Measurements from ENCODE around the gene PRSS27. TPM values are rescaled to one million over a fixed set of nuclear protein-coding genes. Genes with fewer than 3 reads are reported as not detected.
"Not testable (repeated sequence)": the region's sequence is repeated elsewhere in the genome, so short reads cannot be mapped to it uniquely, and the experiment has no call there.

The PRSS27 gene
- total RNA-seq, 2 experiments from 2014 or later: 1.5 to 1.7 TPM

DNA sequence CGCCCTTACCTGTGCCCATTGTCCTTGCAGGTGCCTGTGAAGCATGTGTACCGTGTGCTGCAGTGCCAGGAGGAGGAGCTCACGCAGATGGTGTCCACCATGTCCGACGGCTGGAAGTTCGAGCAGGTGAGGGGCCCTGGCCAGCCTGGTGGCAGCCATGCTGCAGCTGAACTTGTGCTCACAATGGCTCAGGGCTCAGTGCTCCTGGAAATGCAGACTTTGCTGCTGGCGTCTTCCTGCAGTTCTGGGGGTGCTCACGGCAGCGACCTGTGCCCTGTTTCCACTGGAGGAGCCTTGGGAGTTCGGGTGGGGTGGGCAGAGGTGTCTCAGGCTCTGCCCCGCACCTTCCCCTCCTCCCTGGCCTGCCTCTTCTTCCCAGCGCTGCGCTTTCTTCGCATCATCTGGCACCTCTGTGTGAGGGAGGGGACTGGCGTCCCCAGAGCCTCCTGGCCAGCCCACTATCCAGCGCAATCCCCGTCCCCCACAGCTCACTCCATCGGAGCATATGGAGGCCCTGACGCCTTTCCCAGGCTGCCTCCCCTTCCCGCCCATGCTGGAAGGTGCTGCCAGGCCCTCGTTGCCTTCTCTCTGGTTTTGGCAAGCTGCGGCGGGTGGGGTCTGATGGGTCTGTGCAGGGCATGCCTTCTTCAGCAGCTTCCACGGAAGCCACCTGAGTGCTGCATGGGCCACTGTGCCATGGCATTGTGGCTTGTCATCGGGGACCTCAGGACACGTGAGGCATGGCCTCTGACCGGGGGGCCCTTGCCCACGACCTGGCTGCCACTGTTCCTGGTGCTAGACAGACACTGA is 20.0 kb downstream of the PRSS27 start:
- CTCF ChIA-PET: interaction anchor here (1.1 to 1.4 kb wide), 2 partner anchors 16 to 46 kb away, joined by 3 read pairs; no protein-coding TSS in a partner anchor
- peaks cover 4% of the 10 kb centered on the region for H3K36me3 Mint-ChIP-seq (ENCODE audit: low read depth)

DNA sequence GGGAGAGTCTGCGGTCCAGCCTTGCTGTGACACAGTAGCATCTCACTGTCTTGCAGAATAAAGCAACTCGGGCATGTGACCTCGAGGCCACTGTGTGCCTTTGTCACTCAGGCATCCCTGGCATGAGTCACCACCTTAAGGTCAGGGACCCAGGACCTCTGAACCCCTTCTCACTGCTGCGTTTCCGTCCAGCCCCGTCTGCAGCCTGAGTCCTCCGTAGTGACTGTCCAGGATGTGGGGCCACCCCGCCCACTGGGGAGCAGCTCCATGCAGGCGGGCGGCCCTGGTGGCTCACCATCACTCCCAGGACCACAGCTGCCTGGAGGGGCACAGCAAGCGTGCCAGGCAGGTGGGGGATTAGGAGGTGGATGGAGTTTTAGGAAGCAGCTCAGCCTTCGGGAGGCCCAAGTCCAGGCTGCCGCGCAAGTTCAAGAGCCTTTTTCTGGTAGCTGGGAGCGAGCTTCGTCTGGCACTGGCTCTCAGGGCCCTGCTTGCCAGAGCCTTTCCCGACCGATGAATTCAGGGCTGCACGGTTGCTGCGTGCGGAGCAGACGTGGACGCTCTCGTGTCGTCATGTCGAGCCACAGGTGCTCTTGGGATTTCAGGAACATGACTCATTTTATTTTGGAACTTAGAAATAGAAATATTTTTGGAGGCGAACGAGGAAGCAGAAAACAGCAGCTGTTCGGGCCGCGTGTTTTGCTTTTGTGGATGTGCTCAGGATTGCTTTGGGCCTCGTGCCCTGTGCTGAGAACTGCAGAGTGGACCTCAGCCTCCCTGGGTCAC is 20.9 kb downstream of the PRSS27 start:
- Mint-ChIP-seq H3K4me3 (no peak overlapping the region), H3K36me3 (ENCODE audit: low read depth) (peaks cover 4% of the 10 kb centered on the region), H3K27ac (no peak overlapping the region), H3K27me3 (no peaks in the 10 kb centered on the region), H3K4me1 (no peaks in the 10 kb centered on the region), H3K9me3 (no peaks in the 10 kb centered on the region)
- DNase-seq: no peak
- ChIA-PET CTCF (interaction anchor here (1.0 to 1.4 kb wide), 3 partner anchors 17 to 47 kb away, joined by 3 to 4 read pairs (median 3); partner anchors contain the start of gene PRSS27), POLR2A (no interaction called here)

More for the DNA sequence above, 20.0 kb downstream of the PRSS27 start:
- H3K27ac Mint-ChIP-seq: no peak overlapping the region
- H3K4me3 Mint-ChIP-seq: no peak overlapping the region
- no peaks in the 10 kb centered on the region for H3K27me3 Mint-ChIP-seq
- DNase-seq: no peak
- H3K4me1 Mint-ChIP-seq: no peaks in the 10 kb centered on the region
- H3K9me3 Mint-ChIP-seq: no peaks in the 10 kb centered on the region
- POLR2A ChIA-PET: no interaction called here

DNA sequence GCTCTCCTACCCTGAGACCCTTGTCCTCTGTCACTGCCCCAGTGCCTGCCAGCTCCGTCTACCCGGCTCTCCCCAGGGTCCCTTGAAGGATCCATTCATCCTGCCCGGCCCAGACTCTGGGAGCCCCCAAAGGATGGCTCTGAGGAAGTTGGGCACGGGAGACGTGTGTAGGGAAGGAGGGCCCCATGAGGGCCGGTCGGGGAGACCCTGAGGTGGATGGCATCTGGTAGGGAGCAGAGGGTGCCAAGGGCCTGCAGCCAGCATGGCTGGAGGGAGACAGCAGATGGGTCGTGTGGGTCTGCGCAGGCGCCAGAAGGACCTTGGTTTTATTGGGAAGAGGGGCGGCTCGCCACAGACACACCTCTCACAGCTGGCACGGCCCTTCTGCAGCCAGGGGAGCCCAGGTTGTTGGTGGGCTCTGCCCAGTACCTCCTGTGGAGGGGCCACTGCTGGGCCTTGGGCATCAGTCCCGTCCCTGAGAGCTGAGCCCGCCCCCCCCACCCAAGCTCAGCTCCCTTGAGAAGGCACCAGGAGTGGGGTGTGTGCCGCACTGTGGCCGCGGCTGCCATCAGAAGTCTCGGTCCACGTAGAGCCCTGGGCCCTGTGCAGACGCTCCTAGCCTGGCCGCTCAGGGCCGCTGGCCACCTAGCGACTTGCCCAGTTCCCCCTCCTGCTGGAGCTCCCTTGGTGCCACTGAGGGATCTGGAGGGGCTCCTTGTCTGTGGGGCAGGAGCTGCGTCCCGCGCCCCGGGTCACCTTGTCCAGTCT is 21.7 kb downstream of the PRSS27 start:
- no peak overlapping the region for H3K4me3 Mint-ChIP-seq
- no peak for DNase-seq
- no peaks in the 10 kb centered on the region for H3K27me3 Mint-ChIP-seq
- H3K36me3 Mint-ChIP-seq (ENCODE audit: low read depth): peaks cover 4% of the 10 kb centered on the region
- no peak overlapping the region for H3K27ac Mint-ChIP-seq
- H3K4me1 Mint-ChIP-seq: peaks cover 2% of the 10 kb centered on the region
- POLR2A ChIA-PET: no interaction called here
- CTCF ChIA-PET: interaction anchor here (1.0 to 1.1 kb wide), 2 partner anchors 18 to 22 kb away, joined by 3 to 4 read pairs; partner anchors contain the start of gene PRSS27
- no peaks in the 10 kb centered on the region for H3K9me3 Mint-ChIP-seq

DNA sequence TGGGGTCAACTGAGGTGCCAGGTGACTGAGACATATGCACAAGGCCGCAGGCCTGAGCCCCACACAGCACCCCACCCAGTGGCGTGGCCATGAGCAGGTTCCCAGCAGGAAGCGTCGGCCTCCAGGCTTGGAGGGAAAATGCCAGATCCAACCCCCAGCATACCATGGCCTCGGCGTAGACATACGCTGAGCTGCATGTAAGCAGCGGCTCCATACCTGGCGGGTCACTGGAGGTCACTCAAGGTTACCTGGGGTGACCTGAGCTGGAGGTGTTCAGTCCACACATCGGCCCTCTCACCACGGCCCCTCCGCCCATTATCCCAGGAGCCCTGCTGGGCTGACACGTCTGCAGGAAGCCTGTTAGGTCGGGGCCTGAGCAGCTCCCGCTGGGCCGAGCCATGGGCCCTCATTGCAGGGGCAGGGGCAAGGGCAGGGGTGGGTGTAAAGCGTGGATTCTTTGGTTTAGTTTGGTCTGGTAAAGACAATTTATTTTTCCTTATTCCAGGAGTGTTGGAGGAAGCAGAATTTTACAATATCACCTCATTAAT is 22.5 kb downstream of the PRSS27 start:
- Mint-ChIP-seq H3K36me3 (ENCODE audit: low read depth) (peaks cover 4% of the 10 kb centered on the region), H3K4me1 (peaks cover 2% of the 10 kb centered on the region), H3K4me3 (no peak overlapping the region), H3K9me3 (no peaks in the 10 kb centered on the region), H3K27me3 (no peaks in the 10 kb centered on the region), H3K27ac (no peak overlapping the region)
- no peak for DNase-seq
- ChIA-PET POLR2A (no interaction called here), CTCF (no interaction called here)

DNA sequence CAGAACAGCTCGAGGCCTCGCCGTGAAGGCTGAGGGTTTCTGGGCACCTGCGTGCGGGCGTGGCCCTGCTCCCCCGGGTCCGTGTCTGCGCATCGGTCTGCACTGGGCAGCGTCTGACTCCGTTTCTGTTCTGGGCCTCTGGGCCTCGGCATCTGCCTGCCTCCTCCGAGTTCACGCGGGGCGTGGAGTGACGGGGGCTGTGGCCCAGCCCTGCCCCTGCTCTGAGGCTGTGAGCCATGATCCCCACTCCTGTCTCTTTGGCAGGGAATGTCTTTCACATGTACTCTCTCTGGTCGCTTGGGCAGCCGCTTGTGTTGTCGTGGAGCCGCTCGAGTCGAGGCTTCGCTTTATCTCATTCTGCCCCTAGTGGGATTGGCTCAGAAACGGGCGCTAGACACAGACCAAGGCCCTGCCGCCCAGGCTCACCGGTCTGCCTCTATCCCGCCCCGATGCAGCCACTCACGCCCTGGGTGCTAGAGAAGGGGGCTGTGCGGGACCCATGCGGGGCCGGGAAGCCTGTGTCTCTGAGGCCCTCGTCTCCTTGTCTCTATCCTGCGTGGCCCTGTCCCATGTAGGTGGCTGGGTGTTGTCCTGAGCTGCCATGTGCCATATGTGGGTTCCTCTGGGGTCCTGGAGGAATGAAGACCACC is 23.3 kb downstream of the PRSS27 start:
- H3K36me3 Mint-ChIP-seq (ENCODE audit: low read depth); POLR2A ChIA-PET; H3K9me3 Mint-ChIP-seq; H3K4me3 Mint-ChIP-seq; CTCF ChIA-PET; DNase-seq; H3K27ac Mint-ChIP-seq; H3K27me3 Mint-ChIP-seq; H3K4me1 Mint-ChIP-seq: not testable (repeated sequence)

DNA sequence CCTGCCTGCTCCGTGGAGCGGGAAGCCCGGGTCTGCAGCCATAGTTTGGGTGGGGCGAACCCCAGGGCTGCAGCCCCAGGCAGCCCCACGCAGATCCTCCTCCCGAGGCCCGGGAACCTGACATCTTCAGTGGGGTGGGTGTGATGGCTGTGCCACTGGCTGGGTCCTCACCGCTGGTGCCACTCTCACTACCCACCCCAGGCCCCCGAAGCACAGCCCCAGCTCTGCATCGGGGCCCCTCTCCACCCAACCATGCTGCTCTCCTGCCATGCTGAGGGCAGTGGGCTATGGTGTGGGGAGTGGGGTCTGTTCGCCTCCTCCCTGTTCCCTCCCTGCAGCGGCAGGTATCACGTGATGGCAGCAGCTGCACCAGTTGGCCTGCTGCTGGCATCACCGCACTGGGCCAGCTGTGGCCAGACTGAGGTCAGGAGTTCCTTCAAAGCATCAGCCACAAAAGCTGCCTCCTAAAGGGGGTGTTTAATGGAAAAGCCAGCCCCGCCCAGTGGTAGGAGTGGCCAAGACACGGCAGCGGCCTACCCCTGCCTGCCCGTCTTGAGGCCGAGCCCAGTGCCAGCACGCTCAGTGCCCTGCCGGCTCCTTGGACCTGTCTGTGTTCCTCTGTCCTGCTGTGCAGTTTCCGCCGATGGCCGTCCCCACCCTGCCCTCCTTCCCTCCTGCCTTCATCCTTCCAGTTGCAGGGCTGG is 26.9 kb downstream of the PRSS27 start:
- no peak for DNase-seq
- H3K27ac Mint-ChIP-seq: no peak overlapping the region
- ChIA-PET CTCF (no interaction called here), POLR2A (no interaction called here)
- H3K4me3 Mint-ChIP-seq: no peak overlapping the region
- H3K36me3 Mint-ChIP-seq (ENCODE audit: low read depth): peaks cover 7% of the 10 kb centered on the region
- peaks cover 4% of the 10 kb centered on the region for H3K4me1 Mint-ChIP-seq
- no peaks in the 10 kb centered on the region for H3K9me3 Mint-ChIP-seq
- no peaks in the 10 kb centered on the region for H3K27me3 Mint-ChIP-seq

DNA sequence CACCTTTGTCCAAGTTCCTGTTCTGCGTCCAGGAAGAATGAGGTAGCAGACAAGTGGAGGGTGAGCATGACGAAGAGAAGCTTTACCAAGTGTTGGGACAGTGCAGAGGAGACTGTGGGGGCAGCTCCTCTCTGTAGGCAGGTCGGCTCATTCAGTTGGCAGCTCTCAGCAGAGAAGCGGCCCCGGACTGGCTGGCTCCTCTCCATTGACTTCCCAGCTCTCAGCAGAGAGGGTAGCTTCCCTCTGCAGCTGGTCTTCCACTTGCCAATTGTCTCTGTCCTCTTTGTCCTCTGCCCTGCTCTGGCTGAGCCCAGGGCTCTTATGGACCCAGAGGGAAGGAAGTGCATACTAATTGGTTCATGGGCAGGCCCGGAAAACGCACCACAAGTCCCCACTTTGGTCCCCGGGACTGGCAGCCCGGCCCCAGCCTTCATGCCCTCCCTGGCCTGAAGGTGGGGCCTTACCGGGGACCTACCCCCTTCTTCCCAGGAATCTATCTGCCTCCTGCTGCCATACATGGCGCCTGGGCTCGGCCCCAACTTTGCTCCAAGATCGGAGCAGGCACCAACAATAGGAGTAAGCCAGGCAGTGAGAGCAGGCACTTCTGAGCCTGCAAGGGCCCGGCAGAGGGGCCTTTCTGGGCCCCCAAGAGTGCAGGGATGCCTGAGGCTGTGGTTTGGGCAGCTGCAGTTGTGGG is 27.6 kb downstream of the PRSS27 start:
- no peaks in the 10 kb centered on the region for H3K27me3 Mint-ChIP-seq
- POLR2A ChIA-PET: no interaction called here
- H3K4me1 Mint-ChIP-seq: peaks cover 10% of the 10 kb centered on the region
- no peak overlapping the region for H3K27ac Mint-ChIP-seq
- no peak for DNase-seq
- CTCF ChIA-PET: interaction anchor here (0.5 to 1.3 kb wide), 2 partner anchors 9 to 101 kb away, joined by 4 read pairs; no protein-coding TSS in a partner anchor
- H3K36me3 Mint-ChIP-seq (ENCODE audit: low read depth): peaks cover 7% of the 10 kb centered on the region
- H3K9me3 Mint-ChIP-seq: no peaks in the 10 kb centered on the region
- no peak overlapping the region for H3K4me3 Mint-ChIP-seq

DNA sequence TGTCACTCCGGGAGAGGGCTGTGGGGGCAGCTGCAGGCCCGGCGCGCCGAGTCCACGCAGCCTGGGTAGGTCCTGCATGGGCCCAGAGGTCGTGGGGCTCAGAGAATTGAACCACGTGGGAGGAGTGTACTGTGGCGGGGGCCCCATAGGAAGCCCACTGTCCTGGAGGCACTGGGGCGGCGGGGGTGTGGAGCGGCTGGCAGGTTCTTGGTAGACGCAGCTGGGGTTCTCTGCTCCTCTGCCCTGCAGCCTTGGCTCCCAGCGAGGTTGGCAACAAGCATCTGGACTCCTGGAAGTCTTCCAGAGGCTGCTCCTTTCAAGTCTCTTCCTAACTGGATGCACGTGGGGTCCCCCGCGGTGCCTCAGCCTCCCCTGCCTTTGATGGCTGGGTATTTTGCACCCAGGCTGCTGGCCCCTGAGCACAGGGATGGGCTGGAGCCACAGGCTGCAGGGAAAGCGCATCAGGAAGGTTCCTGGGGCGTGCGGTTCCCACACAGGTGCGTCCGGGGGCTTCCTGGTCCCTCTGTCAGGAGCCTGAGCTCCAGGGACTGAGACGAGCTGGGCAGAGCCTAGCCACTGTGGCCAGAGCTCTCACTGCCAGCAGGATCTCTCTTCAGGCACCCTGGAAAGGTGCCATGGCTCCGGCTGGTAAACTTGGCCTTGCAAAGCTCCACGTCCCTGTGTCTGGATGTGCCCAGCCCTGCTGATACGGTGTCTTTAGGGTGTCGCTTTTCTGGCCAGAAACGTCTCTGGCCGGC is 28.4 kb downstream of the PRSS27 start:
- Mint-ChIP-seq H3K4me3 (no peak overlapping the region), H3K27me3 (no peaks in the 10 kb centered on the region), H3K4me1 (peaks cover 17% of the 10 kb centered on the region), H3K9me3 (no peaks in the 10 kb centered on the region), H3K36me3 (ENCODE audit: low read depth) (peaks cover 3% of the 10 kb centered on the region), H3K27ac (no peak overlapping the region)
- no peak for DNase-seq
- POLR2A ChIA-PET: no interaction called here
- CTCF ChIA-PET: interaction anchor here (0.5 to 1.3 kb wide), 3 partner anchors 10 to 101 kb away, joined by 3 to 4 read pairs (median 4); no protein-coding TSS in a partner anchor

DNA sequence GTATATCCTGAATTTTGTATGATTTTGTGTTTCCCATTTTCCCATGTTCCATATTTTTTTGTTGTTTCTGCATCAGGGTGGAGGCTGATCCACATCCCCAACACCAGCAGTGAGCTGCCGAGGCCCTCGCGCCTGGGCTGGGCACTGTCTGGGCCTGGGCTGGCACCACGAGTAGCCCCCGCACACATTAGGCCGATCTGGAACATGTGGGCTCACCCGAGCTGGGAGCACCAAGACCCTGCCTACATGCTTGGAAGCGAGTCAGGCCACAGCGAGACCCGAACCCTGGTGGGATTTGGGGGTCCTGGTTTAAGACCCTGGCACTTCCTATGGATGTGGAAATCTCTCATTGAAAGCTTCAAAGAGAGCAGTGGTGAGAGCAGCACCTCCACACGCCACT is 29.2 kb downstream of the PRSS27 start:
- no peak for DNase-seq
- Mint-ChIP-seq H3K36me3 (ENCODE audit: low read depth) (peaks cover 3% of the 10 kb centered on the region), H3K9me3 (no peaks in the 10 kb centered on the region), H3K4me3 (no peak overlapping the region), H3K27ac (no peak overlapping the region), H3K4me1 (peaks cover 18% of the 10 kb centered on the region), H3K27me3 (no peaks in the 10 kb centered on the region)
- ChIA-PET POLR2A (no interaction called here), CTCF (interaction anchor here (0.9 kb wide), 1 partner anchor 18 kb away, joined by 3 read pairs; no protein-coding TSS in a partner anchor)

DNA sequence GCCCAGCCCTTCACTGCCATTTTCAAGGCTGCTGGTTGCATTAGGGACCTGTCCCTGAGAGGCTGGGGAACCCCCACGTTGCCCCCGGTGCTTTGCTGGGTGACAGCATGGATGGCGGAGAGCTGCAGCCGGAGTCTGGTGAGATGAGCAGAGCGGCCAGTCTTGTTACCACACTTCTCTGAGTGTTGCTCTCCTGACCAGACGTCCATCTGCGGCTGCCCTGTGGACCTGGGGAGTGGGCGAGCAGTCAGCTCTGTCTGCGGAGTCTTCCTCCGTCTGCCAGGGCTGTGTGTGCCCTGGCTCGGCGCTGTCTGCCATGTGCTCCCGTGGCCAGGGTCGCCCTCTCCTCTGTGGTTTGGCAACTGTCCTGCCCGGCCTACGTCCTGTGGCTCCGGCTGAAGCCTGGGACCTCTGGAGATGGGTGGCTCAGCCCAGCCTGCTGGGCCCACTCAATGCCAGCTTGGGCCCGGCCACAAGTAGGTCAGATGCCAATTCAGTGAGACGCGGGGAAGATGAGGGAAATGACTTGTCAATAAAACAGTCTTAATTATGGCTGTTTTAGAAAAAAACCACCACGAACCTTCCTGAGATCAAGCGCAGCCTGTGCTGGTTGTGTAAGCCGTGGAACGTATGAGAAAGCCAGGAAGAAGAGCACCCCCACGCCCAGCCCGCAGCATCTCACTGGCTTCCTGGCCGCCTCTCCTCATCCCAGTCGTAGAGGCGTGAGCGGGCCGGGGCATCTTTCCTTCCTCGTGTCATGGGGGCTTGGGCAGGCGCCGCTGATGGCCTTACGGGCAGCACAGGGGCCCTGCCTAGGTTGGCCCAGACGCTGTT is 29.8 kb downstream of the PRSS27 start:
- POLR2A ChIA-PET: no interaction called here
- CTCF ChIA-PET: interaction anchor here (0.9 kb wide), 1 partner anchor 17 kb away, joined by 3 read pairs; no protein-coding TSS in a partner anchor
- H3K36me3 Mint-ChIP-seq (ENCODE audit: low read depth): peaks cover 3% of the 10 kb centered on the region
- peaks cover 20% of the 10 kb centered on the region for H3K4me1 Mint-ChIP-seq
- no peaks in the 10 kb centered on the region for H3K9me3 Mint-ChIP-seq
- no peak overlapping the region for H3K27ac Mint-ChIP-seq
- H3K27me3 Mint-ChIP-seq: no peaks in the 10 kb centered on the region
- no peak overlapping the region for H3K4me3 Mint-ChIP-seq
- no peak for DNase-seq

Measured in activated CD4-positive, alpha-beta T cell treated with anti-CD3 and anti-CD28 coated beads, Interleukin-2, amount 10 ng/mL, durations not matched to agents 7 days and 5 days (primary cell).